Smooth muscle cell (in vitro differentiated cells): Measurements from ENCODE around the gene TAF8. TPM values are rescaled to one million over a fixed set of nuclear protein-coding genes. Genes with fewer than 3 reads are reported as not detected.

Experiments used
- DNase-seq: peaks from one replicate; lab custom pipeline; 2025; ENCODE audit not compliant: unreplicated experiment; lab: John Stamatoyannopoulos, UW
- H2AFZ ChIP-seq: fragments of 200-600 bp; sonication (generic); 2 replicates; pipeline ENCODE4 v1.6.0; 2016; ENCODE audit warnings: antibody characterized with exemption, low read depth, mild to moderate bottlenecking
- H3F3A ChIP-seq: fragments of 200-600 bp; sonication (generic); 2 replicates; pipeline ENCODE4 v1.6.0; 2017; ENCODE audit warnings: antibody characterized with exemption, low read depth
- H3K27ac ChIP-seq: fragments of 200-600 bp; sonication (generic); 2 replicates; pipeline ENCODE4 v1.5.1; 2016; ENCODE audit warnings: low read depth, mild to moderate bottlenecking
- H3K27me3 ChIP-seq: fragments of 200-600 bp; sonication (generic); 2 replicates; pipeline ENCODE4 v1.6.1; 2016; ENCODE audit warnings: low read depth, mild to moderate bottlenecking
- H3K36me3 ChIP-seq: fragments of 200-600 bp; sonication (generic); 2 replicates; pipeline ENCODE4 v1.5.1; 2016; ENCODE audit warnings: low read depth
- H3K4me1 ChIP-seq: fragments of 200-600 bp; sonication (generic); 2 replicates; pipeline ENCODE4 v1.5.1; 2016; ENCODE audit warnings: low read depth
- H3K4me2 ChIP-seq: fragments of 200-600 bp; sonication (generic); 2 replicates; pipeline ENCODE4 v1.6.0; 2016; ENCODE audit warnings: mild to moderate bottlenecking
- H3K4me3 ChIP-seq: fragments of 200-600 bp; sonication (generic); 2 replicates; pipeline ENCODE4 v1.5.1; 2016; ENCODE audit warnings: mild to moderate bottlenecking
- H3K79me2 ChIP-seq: fragments of 200-600 bp; sonication (generic); 2 replicates; pipeline ENCODE4 v1.6.0; 2016; ENCODE audit warnings: low read depth, mild to moderate bottlenecking
- H3K9ac ChIP-seq: fragments of 200-600 bp; sonication (generic); 2 replicates; pipeline ENCODE4 v1.6.0; 2016; ENCODE audit warnings: low read depth
- H3K9me3 ChIP-seq: fragments of 200-600 bp; sonication (generic); replicated peaks from 2 replicates; pipeline ENCODE4 v1.5.1; 2016; ENCODE audit warnings: low read depth
- H4K20me1 ChIP-seq: fragments of 200-600 bp; sonication (generic); 2 replicates; pipeline ENCODE4 v1.6.0; 2016; ENCODE audit warnings: low read depth
- CTCF ChIP-seq: fragments of 200-600 bp; sonication (generic); IDR thresholded peaks from 2 replicates; pipeline ENCODE4 v1.5.1; 2017; ENCODE audit warnings: borderline replicate concordance, mild to moderate bottlenecking, antibody characterized with exemption; ENCODE audit not compliant: insufficient read depth, poor library complexity, severe bottlenecking
- WGBS: methylation state at CpG from one replicate; pipeline ENCODE4 v1.1.7; 2016; ENCODE audit warnings: low lambda C conversion rate; 5-methylcytosine and 5-hydroxymethylcytosine counted together
- polyA plus RNA-seq: library from polyadenylated mRNA; unstranded; fragments of >200 nt; fragmentation: Nextera tagmentation; extraction: Ambion mirVana; gene quantifications from 2 replicates; pipeline ENCODE4 v1.2.1, GENCODE V29; 2016
- total RNA-seq: library from RNA; depleted of rRNA; stranded (reverse); fragments of >200 nt; gene quantifications from 2 replicates; pipeline ENCODE4 v1.2.3, GENCODE V29; 2014

TAF8 gene
- total and polyA plus RNA-seq, 2 experiments from 2014 or later, result 8.1 to 9.8 TPM

- Histone ChIP-seq H2AFZ (no peak overlapping the region), H3K9me3 (no peaks in the 10 kb centered on the region), H3K79me2 (no peaks in the 10 kb centered on the region), H3K27me3 (no peaks in the 10 kb centered on the region), H3F3A (no peaks in the 10 kb centered on the region), H3K36me3 (peaks cover 48% of the 10 kb centered on the region), H3K9ac (no peak overlapping the region), H3K4me2 (no peak overlapping the region), H3K4me1 (no peaks in the 10 kb centered on the region), H3K4me3 (no peak overlapping the region), H4K20me1 (no peaks in the 10 kb centered on the region), H3K27ac (no peak overlapping the region)
- no peak for DNase-seq
- TF ChIP-seq CTCF, result no peak
- WGBS, result 97% methylated on average over 5 of the region's 5 CpGs
Observed at GRCh38 chr6:42059743-42060142, 9.4 kb downstream of the TAF8 start.

- Histone ChIP-seq H3K4me2 (no peak overlapping the region), H3K9ac (no peak overlapping the region), H3K27ac (no peak overlapping the region), H3K9me3 (no peaks in the 10 kb centered on the region), H3K36me3 (peaks cover 16% of the 10 kb centered on the region), H4K20me1 (no peaks in the 10 kb centered on the region), H3K4me1 (no peaks in the 10 kb centered on the region), H3K4me3 (no peak overlapping the region), H2AFZ (no peak overlapping the region), H3K79me2 (no peaks in the 10 kb centered on the region), H3K27me3 (no peaks in the 10 kb centered on the region), H3F3A (no peaks in the 10 kb centered on the region)
- TF ChIP-seq CTCF, result no peak
- DNase-seq, result no peak
- WGBS, result 96% methylated on average over 13 of the region's 13 CpGs
Observed at GRCh38 chr6:42066156-42066675, 15.9 kb downstream of the TAF8 start.

GRCh38 chr6:42068173-42068572 is 17.8 kb downstream of the TAF8 start:
- no peaks in the 10 kb centered on the region for H3K4me1 ChIP-seq
- peaks cover 15% of the 10 kb centered on the region for H3K36me3 ChIP-seq
- H3K4me3 ChIP-seq, result no peak overlapping the region
- H3K27me3 ChIP-seq, result no peaks in the 10 kb centered on the region
- no peaks in the 10 kb centered on the region for H4K20me1 ChIP-seq
- H3K4me2 ChIP-seq, result no peak overlapping the region
- no peak overlapping the region for H3K27ac ChIP-seq
- no peak for TF ChIP-seq CTCF
- 97% methylated on average over 7 of the region's 7 CpGs for WGBS
- H2AFZ ChIP-seq, result no peak overlapping the region
- H3K9me3 ChIP-seq, result no peaks in the 10 kb centered on the region
- DNase-seq, result no peak
- no peaks in the 10 kb centered on the region for H3F3A ChIP-seq
- no peaks in the 10 kb centered on the region for H3K79me2 ChIP-seq
- no peak overlapping the region for H3K9ac ChIP-seq

- H3F3A ChIP-seq, result no peaks in the 10 kb centered on the region
- DNase-seq, result no peak
- no peak overlapping the region for H3K4me2 ChIP-seq
- H3K36me3 ChIP-seq, result peaks cover 7% of the 10 kb centered on the region
- no peaks in the 10 kb centered on the region for H4K20me1 ChIP-seq
- H3K9ac ChIP-seq, result no peak overlapping the region
- no peaks in the 10 kb centered on the region for H3K9me3 ChIP-seq
- H3K79me2 ChIP-seq, result no peaks in the 10 kb centered on the region
- no peak for TF ChIP-seq CTCF
- no peak overlapping the region for H3K4me3 ChIP-seq
- no peak overlapping the region for H2AFZ ChIP-seq
- H3K27ac ChIP-seq, result no peak overlapping the region
- over 99% methylated on average over 5 of the region's 5 CpGs for WGBS
- no peaks in the 10 kb centered on the region for H3K27me3 ChIP-seq
- H3K4me1 ChIP-seq, result no peaks in the 10 kb centered on the region
Observed at GRCh38 chr6:42068872-42069522, 18.7 kb downstream of the TAF8 start.
